Liver (tissue), 9 donors: ENCODE results near the gene STYX. TPM values are rescaled to one million over a fixed set of nuclear protein-coding genes. Genes with fewer than 3 reads are reported as not detected.

Source experiments
- DNase-seq: peaks from one replicate; pipeline ENCODE4 v3.0.0-alpha.2; 2017; ENCODE audit warnings: low spot score
- H3K27ac ChIP-seq, 2 donors: one replicate each; pipeline ENCODE4 v1.7.0; 2013; ENCODE audit warnings: inconsistent platforms in 2 of 2, low read length in 2 of 2, control low read depth in 1 of 2, low read depth in 1 of 2, mild to moderate bottlenecking in 1 of 2
- H3K27me3 ChIP-seq, 4 donors: one replicate each; pipeline versions ENCODE4 v1.6.1 to v1.7.0; 2013; ENCODE audit warnings: low read length in 3 of 4, inconsistent platforms in 1 of 4, mild to moderate bottlenecking in 1 of 4, moderate library complexity in 1 of 4; ENCODE audit not compliant: control insufficient read depth in 4 of 4, insufficient read depth in 4 of 4
- H3K36me3 ChIP-seq, 4 donors: one replicate each; pipeline versions ENCODE4 v1.6.1 to v1.7.0; 2013; ENCODE audit warnings: low read length in 3 of 4, mild to moderate bottlenecking in 3 of 4, low read depth in 1 of 4, moderate library complexity in 1 of 4; ENCODE audit not compliant: control insufficient read depth in 4 of 4, insufficient read depth in 3 of 4
- H3K4me1 ChIP-seq, 4 donors: one replicate each; pipeline versions ENCODE4 v1.6.1 to v1.7.0; 2013; ENCODE audit warnings: low read length in 3 of 4, mild to moderate bottlenecking in 3 of 4, moderate library complexity in 1 of 4; ENCODE audit not compliant: control insufficient read depth in 4 of 4, insufficient read depth in 4 of 4
- H3K4me3 ChIP-seq, 3 donors: one replicate each; pipeline versions ENCODE4 v1.6.1 to v1.7.0; 2013; ENCODE audit warnings: low read length in 3 of 3, control low read depth in 1 of 3, low read depth in 1 of 3, mild to moderate bottlenecking in 1 of 3
- H3K9ac ChIP-seq, 2 donors: one replicate each; pipeline ENCODE4 v1.7.0; 2013; ENCODE audit warnings: low read length in 2 of 2, mild to moderate bottlenecking in 2 of 2, moderate library complexity in 2 of 2, control low read depth in 1 of 2, low read depth in 1 of 2
- H3K9me3 ChIP-seq, 4 donors: one replicate each; pipeline versions ENCODE4 v1.6.1 to v1.7.0; 2013; ENCODE audit warnings: low read length in 3 of 4; ENCODE audit not compliant: control insufficient read depth in 4 of 4
- ATF3 ChIP-seq: IDR thresholded peaks from 2 replicates; pipeline ENCODE4 v1.6.1; 2016; ENCODE audit warnings: antibody characterized with exemption
- CTCF ChIP-seq: fragments of 150-350 bp; IDR thresholded peaks from 2 replicates; pipeline ENCODE4 v1.5.1; 2017; ENCODE audit warnings: improper control_type of control experiment, low read depth, low read length; ENCODE audit not compliant: missing input control
- EGR1 ChIP-seq, 2 donors: IDR thresholded peaks; 2 replicates each; pipeline ENCODE4 v1.6.1; 2016 to 2018; ENCODE audit warnings: antibody characterized with exemption in 2 of 2, low read depth in 2 of 2
- FOXA1 ChIP-seq: IDR thresholded peaks from 2 replicates; pipeline ENCODE4 v1.6.1; 2016; ENCODE audit warnings: antibody characterized with exemption
- FOXA2 ChIP-seq: IDR thresholded peaks from 2 replicates; pipeline ENCODE4 v1.6.1; 2016; ENCODE audit warnings: antibody characterized with exemption
- GABPA ChIP-seq, 2 donors: IDR thresholded peaks in 1 of 2; conservative IDR thresholded peaks in 1 of 2; 2 replicates each; pipeline ENCODE4 v1.6.1; 2016; ENCODE audit warnings: antibody characterized with exemption in 2 of 2, mild to moderate bottlenecking in 1 of 2, moderate library complexity in 1 of 2
- HNF4A ChIP-seq, 2 donors: conservative IDR thresholded peaks; 2 replicates each; pipeline ENCODE4 v1.6.1; 2016; ENCODE audit warnings: antibody characterized with exemption in 2 of 2, mild to moderate bottlenecking in 2 of 2
- HNF4G ChIP-seq: IDR thresholded peaks from 2 replicates; pipeline ENCODE4 v1.6.1; 2016; ENCODE audit warnings: antibody characterized with exemption
- JUND ChIP-seq, 2 donors: IDR thresholded peaks; 2 replicates each; pipeline ENCODE4 v1.6.1; 2016; ENCODE audit warnings: antibody characterized with exemption in 2 of 2
- MAX ChIP-seq: IDR thresholded peaks from 2 replicates; pipeline ENCODE4 v1.6.1; 2016; ENCODE audit warnings: antibody characterized with exemption
- NR2F2 ChIP-seq: IDR thresholded peaks from 2 replicates; pipeline ENCODE4 v1.6.1; 2016; ENCODE audit warnings: antibody characterized with exemption
- RAD21 ChIP-seq, 2 donors: IDR thresholded peaks; 2 replicates each; pipeline ENCODE4 v1.6.1; 2016; ENCODE audit warnings: antibody characterized with exemption in 2 of 2, mild to moderate bottlenecking in 2 of 2
- REST ChIP-seq: IDR thresholded peaks from 2 replicates; pipeline ENCODE4 v1.6.1; 2016; ENCODE audit warnings: antibody characterized with exemption, mild to moderate bottlenecking
- RXRA ChIP-seq, 2 donors: IDR thresholded peaks; 2 replicates each; pipeline ENCODE4 v1.6.1; 2017 to 2018; ENCODE audit warnings: antibody characterized with exemption in 2 of 2, mild to moderate bottlenecking in 1 of 2
- SP1 ChIP-seq: IDR thresholded peaks from 2 replicates; pipeline ENCODE4 v1.6.1; 2018; ENCODE audit warnings: antibody characterized with exemption, mild to moderate bottlenecking
- TAF1 ChIP-seq: conservative IDR thresholded peaks from 2 replicates; pipeline ENCODE4 v1.6.1; 2016; ENCODE audit warnings: antibody characterized with exemption, mild to moderate bottlenecking
- YY1 ChIP-seq: IDR thresholded peaks from 2 replicates; pipeline ENCODE4 v1.6.1; 2016; ENCODE audit warnings: antibody characterized with exemption, mild to moderate bottlenecking
- ZBTB33 ChIP-seq: IDR thresholded peaks from 2 replicates; pipeline ENCODE4 v1.6.1; 2016; ENCODE audit warnings: antibody characterized with exemption
- WGBS: extraction: QIAGEN DNeasy Blood & Tissue Kit; methylation state at CpG from one replicate; pipeline ENCODE4 v1.1.7; 2013; 5-methylcytosine and 5-hydroxymethylcytosine counted together
- polyA plus RNA-seq, 2 donors: library from polyadenylated mRNA; stranded (reverse) in 1 of 2; unstranded in 1 of 2; fragments of 200-250 nt in 1 of 2; fragments of >200 nt in 1 of 2; fragmentation: Nextera tagmentation in 1 of 2; extraction: Ambion mirVana in 1 of 2; gene quantifications; one replicate each; pipeline versions ENCODE4 v1.2.1 to v1.2.3, GENCODE V29; 2013 to 2015
- total RNA-seq, 2 donors: library from RNA; depleted of rRNA; stranded (reverse); fragments of >200 nt; gene quantifications; one replicate each; pipeline ENCODE4 v1.2.3, GENCODE V29; 2014
- donor health status: healthy.
- donor health status: healthy.
- donor health status: healthy.
- donor health status: healthy.
- donor health status: healthy.

STYX gene
- total and polyA plus RNA-seq, 4 donors = 5.9 to 21.2 (median 17.3) TPM

- Histone ChIP-seq H3K9ac (no peak overlapping the region), H3K27me3 (no peaks in the 10 kb centered on the region), H3K36me3 (no peaks in the 10 kb centered on the region), H3K4me3 (no peak overlapping the region), H3K9me3 (no peaks in the 10 kb centered on the region), H3K4me1 (peaks cover 1 to 13% (median 8%) of the 10 kb centered on the region in 4 donors), H3K27ac (no peak overlapping the region)
- TF ChIP-seq JUND (IDR thresholded peaks at IDR 0.05) (no peak), HNF4A (conservative IDR thresholded peaks at IDR 0.05) (no peak), CTCF (no peak), SP1 (no peak), EGR1 (IDR thresholded peaks at IDR 0.05; ENCODE audit: low read depth in 2 of 2) (no peak), MAX (no peak), RXRA (IDR thresholded peaks at IDR 0.05) (no peak), YY1 (no peak), GABPA (IDR thresholded peaks at IDR 0.05 in 1 of 2, conservative IDR thresholded peaks at IDR 0.05 in 1 of 2) (no peak), ZBTB33 (no peak), RAD21 (IDR thresholded peaks at IDR 0.05) (no peak), REST (no peak), HNF4G (no peak), FOXA1 (no peak), FOXA2 (no peak), TAF1 (no peak), NR2F2 (no peak), ATF3 (no peak)
- WGBS = 82% methylated on average over 3 of the region's 3 CpGs
- DNase-seq = no peak
Observed at GRCh38 chr14:52693036-52693435, 36.9 kb upstream of the STYX start.
